ENCODE measurements around the gene ANKMY1.
"Not testable (repeated sequence)": the region's sequence is repeated elsewhere in the genome, so short reads cannot be mapped to it uniquely, and the experiment has no call there.

ANKMY1 gene

DNA sequence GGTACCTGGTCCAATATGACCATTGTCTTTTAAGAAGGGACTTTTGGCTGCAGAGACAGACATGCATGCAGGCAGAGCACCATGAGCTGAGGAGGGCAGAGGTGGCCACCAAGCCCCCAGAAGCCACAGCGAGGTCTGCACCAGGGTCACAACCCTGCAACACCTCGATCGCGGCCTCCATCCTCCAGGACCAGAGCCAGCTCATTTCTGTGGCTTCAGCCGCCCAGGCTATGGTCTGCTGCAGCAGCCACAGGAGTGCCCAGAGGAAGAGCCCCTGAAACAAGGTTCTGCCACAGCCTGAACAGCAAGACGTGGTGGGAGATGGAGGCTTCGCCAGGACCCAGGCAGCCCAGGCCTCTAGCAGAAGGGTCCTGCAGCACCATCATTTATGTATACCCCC lies 53.9 kb downstream of the ANKMY1 start:
- DNase-seq (ENCODE audit: low spot score), result no peak

DNA sequence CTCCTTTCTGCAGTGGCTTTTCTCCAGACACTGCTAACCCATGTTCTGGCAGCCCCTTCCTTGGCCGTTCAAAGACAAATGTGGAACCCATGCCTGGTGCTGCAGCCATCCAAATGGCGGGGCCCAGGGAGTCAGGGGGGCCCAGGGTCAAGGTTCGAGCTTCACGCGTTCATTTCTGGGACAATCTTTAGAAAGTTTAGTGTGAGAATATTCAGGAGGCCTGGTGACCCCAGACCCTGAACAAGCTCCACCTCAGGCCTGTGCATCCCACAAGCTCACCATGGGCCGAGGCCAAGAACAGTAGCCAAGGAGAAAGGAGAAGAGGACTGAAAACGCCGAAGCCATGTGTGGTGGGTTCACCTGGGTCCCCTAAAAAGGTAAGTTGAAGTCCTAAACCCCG lies 54.4 kb downstream of the ANKMY1 start:
- DNase-seq (ENCODE audit: low spot score), result no peak

DNA sequence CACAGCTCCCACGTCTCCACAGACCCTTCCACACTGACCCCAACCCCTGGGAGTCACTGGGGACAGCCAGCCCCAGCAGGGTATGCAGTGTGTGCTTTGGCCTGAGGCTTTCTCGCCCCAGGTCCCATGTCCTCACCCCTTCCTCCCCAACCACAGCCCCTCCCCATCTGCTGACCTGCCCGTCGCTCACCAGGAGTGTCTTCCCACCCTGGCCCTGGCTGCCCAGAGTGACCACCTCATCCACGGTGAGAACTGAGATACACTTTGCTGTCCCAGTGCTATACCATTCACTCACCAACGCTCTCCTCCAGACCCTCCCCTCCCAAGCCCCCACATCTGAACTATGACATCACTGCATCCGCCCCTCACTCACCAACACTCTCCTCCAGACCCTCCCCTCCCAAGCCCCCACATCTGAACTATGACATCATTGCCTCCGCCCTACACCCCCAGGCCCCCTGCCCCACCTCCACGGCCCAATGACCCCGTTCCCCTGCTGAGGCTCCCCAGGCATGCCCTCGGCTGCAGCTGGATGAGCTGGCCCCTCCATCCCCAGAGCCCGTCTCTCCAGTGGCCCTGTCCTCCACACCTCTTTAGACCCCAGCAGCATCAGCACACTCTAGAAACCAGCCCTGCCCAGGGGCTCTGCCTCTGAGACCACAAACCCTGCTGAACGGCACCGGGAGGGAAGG lies 55.2 kb downstream of the ANKMY1 start:
- no peak for DNase-seq (ENCODE audit: low spot score)

DNA sequence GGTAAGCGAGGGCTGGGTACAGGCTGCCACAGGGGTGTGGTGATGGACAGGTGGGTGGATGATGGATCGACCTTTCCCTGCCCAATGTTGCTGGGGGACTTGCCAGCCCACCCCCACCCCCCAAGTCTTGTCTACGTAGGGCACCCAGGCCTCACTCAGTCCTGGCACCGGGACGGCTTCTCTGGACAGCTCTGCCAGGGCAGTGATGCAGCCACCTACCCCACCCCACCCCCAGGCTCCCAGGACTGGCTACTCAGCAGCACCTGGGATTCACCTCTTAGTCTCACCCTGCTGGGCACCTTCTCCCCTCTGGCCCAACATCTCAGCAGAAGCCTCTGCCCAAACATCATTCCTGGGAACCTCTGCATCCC lies 55.7 kb downstream of the ANKMY1 start:
- no peak for DNase-seq (ENCODE audit: low spot score)

DNA sequence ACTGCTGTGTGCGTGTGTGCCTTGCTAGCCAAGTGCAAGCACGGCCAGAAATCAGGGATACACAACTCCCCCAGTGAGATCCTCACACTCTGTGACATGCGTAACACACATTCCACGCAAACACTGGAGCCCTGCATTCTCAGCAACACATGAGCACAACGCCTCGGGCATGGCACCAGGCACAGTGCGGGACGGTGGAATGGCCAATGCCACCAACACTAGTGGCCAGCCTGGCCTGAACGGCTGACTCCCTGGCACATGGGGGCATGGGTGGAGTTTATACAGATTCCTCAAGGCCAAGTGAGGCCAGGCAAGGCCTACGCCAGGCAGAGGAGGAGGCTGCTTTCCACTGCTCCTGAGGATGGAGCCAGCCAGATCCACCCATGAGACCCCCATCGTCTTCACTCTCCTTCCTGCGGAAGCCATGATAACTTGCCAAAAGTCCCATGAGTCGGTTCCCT lies 56.2 kb downstream of the ANKMY1 start:
- no peak for DNase-seq (ENCODE audit: low spot score)

DNA sequence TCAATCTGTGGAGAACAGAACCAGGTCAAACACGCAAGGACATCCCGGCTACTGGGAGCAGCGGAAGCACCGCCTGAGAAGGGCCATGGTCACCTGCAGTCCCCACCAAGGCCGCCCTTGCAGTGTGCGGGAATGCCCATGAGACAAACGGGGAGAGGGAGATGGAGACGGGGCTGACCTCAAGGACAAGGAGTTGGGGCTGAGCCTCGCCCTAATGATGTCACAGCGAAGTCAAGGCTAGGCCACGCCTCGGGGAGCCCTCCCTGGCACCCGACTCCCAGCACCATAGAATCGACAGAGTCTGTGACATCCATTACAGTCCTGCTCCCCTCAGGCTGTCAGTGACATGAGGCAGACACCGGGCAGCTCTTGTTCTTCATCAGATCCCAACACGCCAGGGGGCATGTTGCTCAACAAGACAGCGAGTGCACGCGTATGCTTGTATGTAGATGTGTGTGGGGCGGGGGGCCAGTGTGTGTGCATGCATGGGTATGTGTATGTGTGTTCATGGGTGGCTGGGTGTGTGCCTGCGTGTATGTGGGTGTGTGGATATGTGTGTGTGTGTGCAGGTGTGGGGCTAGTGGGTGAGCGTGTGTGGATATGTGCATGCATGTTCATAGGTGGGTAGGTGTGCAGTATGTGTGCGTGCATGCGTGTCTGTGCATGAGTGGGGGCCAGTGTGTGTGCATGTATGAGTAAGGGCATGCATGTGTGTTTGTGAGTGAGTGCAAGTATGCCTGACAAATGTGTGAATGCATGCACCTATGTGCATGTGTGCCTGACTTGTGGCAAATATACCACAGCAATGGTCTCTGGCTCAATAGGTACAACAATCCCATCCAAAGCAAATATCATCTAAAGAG lies 57.0 kb downstream of the ANKMY1 start:
- no peak for DNase-seq (ENCODE audit: low spot score)

DNA sequence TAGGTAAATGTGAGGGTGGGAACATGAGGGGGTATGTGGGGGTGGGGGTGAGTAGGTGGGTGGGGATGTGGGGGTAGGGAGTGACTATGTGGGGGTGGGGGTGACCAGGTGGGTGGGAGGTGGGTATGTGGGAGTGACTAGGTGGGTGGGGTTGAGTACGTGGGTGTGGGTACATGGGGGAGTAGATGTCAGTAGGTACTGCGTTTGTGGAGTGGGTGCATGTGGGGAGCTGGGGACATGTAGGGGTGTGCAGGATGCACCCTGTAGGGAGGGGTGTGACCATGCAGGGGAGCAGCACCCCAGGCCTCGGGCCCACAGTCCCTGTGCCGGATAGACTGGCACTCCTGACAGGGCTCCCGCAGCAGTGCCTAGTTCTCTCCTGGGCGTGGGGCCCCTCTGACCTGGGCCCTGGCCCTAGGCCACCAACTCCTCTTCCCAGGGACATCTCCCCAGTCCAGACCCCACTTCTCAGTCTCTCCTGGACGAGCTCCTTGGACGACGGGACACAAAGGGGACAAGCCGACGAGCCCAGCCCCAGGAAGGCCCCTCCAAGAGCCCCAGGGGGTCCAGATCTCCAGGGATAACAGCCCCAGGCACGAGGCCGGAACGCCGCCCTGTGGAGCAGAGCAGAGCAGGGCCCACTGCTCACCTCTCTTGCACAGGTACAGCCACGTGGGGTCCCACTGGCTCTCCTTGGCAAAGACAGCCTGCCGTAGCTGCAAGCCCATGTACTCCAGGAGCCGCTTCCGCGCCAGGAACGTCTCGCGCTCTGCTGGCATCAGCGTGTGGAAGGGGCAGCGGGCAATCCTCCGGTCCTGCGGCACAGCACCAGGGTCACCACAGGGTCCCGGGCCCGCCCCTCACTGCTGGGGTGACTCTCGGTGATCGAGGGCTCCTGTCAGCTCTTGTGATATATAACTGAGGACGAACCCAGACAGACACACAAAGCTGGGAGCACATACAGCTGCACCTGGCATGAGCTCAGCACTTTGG lies 58.2 kb downstream of the ANKMY1 start:
- DNase-seq (ENCODE audit: low spot score), result no peak

DNA sequence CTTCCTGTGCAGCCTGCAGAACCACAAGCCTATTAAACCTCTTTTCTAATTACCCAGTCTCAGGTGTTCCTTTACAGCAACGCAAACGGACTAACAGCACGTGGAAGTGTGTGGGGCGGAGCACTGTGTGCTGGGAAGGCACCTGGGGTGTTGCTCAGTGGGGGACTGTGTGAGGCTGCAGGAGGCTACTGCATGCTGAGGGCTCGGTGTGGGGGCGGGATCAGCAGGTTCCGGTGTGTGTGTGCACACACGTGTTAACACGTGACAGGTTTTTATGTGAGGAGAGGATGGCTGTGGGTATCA lies 58.9 kb downstream of the ANKMY1 start:
- DNase-seq (ENCODE audit: low spot score), result no peak

DNA sequence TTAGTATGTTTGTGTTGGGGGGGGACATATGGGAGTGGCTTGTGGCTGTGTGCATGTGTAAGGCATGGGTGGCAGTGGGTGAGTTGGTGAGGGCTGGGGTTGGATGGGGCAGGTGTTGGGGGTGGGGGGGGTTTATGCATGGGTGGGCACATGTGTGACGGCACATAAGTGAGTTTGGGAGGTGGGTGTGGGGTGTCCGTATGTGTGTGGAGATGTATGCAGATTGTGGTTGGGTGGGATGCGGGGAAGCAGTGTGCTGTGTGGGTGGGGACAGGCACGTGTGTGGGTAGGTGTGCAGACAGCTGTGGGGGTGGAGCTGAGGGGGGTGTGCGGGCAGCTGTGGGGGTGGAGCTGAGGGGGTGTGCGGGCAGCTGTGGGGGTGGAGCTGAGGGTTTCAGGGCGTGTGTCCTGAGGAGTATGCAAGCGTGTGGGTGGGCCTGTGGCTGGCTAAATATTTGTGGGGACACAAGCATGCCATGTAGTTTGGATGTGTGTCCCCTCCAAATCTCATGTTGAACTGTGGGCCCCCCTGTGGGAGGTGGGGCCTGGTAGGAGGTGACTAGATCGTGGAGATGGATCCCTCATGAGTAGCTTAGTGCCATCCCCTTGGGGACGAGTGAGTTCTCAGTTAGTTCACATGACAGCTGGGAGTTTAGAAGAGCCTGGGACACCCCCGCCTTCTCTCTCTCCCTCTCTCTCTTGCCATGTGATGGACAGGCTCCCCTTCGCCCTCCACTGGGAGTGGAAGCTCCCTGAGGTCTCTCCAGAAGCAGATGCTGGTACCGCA lies 59.4 kb downstream of the ANKMY1 start:
- DNase-seq (ENCODE audit: low spot score), result no peak

DNA sequence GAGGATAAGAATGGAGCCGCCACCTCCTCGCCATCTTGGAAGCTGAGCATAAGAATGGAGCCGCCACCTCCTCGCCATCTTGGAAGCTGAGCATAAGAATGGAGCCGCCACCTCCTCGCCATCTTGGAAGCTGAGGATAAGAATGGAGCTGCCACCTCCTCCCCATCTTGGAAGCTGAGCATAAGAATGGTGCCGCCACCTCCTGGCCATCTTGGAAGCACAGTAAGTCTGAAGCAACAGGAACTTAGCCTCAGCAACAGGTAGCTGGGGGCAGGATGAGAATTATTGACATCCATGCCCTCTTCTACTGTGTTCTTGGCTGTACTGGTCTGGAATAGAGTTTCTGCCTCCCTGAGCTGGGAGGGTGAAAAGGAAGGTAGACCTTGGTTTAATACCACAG lies 60.7 kb downstream of the ANKMY1 start:
- DNase-seq (ENCODE audit: low spot score), result not testable (repeated sequence)

DNA sequence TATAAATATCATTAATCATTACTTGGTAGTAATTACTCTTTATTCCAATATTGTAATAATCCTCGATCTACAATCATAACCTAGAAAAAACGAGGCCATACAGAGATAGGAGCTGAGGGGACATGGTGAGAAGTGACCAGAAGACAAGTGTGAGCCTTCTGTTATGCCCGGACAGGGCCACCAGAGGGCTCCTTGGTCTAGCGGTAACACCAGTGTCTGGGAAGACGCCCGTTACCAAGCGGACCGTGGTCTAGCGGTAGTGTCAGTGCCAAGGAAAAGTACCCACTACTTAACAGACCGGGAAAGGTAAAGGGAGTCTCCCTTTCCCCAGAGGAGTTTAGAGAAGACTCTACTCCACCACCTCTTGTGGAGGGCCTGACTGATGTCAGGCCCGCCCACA lies 62.8 kb downstream of the ANKMY1 start:
- not testable (repeated sequence) for DNase-seq (ENCODE audit: low spot score)

DNA sequence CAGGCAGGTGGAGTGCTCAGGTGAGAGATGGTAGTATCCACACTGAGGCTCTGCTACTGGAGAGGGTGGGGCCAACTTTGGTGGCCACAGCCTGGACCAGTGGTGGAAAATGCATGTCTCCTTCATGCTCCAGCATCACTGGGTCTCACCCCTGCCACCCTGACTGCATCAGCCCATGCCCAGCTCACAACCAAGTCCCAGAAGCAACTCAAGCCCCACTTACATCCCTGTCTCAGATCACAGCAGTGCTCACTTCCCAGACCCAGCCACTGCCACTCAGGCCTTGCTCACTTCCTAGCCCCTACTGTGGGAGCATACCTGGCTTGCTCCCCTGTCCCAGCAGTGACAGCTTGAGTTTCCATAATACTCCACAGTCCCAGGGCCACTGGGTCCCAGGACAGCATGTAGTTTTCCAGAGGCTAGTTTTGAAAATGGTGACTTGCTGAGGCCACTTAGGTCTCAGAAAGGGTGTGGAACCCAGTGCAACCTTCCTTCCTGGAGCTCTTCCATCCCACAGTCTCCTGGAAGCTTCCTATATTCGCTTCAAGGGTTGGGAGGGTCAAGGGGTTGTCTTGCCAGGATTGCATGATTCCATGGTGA lies 63.5 kb downstream of the ANKMY1 start:
- DNase-seq (ENCODE audit: low spot score), result no peak

DNA sequence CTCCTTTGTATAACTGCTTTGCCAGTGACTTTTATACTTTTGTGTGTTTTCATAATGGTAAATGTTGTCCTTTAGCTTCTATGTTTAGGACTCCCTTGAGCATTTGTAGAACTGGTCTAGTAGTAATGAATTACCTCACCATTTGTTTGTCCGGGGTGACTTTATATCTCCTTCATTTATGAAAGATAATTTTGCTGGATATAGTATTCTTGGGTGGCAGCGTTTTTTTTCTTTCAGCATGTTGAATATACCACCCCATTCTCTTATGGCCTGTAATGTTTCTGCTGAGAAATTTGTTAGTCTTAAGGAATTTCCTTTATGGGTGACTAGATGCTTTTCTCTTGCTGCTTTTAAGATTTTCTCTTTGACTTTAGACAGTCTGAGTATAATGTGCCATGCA lies 66.3 kb downstream of the ANKMY1 start:
- DNase-seq (ENCODE audit: low spot score), result no peak

DNA sequence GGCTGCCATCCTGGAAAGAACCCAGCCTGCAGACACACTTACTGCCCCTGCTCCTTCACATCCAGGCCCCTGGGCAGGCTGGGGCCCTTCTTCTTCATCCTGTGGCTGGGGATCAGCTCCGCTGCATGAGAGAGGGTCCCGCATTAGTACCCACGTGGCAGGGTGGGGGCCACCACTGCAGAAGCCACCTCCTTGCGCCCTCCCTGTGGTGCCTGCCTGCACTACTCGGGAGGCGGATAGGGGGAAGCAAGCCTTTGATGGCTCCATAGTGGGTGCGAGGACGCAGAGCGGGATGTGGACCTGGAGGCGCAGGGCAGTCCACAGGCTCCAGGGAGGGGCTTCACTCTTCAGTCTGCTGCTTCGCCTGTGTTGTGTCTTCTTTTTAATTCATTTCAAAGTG lies 75.6 kb downstream of the ANKMY1 start:
- DNase-seq (ENCODE audit: low spot score), result no peak

DNA sequence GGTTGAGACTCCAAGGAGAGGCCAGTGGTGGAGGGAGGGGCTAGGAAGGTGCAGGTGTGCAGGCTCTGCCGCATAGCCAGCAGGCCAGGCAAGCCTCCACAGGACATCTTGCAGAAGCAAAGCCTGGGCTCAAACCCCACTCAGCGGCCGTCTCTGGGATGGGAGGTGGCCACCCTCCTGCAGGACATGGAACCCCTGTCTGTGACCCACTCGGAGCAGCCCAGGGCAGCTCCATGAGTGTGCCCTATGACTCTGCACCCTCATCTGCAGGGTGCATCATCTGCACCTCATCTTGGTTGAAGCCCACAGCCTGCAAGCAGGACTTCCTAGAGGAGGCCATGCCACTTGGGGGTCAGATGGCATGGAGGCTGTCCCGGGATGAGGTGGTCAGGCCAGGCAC lies 76.1 kb downstream of the ANKMY1 start:
- no peak for DNase-seq (ENCODE audit: low spot score)

DNA sequence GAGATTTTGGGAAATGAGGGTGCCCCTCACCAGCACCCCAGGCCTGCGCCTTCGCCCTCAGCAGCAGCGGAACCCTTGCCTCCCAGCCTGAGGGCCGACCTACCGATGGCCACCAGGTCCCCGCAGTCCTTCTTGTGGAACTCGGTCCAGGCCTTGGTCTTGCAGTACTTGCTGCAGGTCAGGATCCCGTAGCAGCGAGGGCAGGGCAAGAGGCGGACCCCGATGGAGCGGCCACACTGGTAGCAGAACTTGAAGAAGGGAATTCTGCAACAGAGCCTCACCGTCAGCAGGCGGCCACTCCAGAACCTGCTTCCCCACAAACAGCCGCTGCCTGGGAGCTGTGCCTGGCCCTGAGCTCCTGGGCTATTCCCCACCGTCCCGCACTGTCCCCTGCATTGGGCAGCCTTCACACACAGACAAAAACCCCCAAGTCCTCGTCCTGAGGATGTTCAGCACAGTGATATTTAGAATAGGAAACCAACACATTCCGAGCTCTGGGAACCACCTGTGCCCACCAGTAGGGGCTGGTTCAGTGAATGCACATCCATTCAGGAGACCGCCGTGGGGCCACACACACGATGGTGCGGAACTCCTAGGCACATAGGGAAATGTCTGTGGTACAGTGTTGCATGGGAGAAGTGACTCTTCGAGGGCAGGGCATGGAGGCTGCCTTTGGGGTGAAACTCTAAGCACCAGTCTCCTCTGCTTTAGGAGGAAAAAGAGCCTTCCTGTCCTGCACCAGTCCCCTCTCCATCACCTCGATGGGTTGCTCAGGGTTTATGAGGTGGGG lies 76.8 kb downstream of the ANKMY1 start:
- no peak for DNase-seq (ENCODE audit: low spot score)

DNA sequence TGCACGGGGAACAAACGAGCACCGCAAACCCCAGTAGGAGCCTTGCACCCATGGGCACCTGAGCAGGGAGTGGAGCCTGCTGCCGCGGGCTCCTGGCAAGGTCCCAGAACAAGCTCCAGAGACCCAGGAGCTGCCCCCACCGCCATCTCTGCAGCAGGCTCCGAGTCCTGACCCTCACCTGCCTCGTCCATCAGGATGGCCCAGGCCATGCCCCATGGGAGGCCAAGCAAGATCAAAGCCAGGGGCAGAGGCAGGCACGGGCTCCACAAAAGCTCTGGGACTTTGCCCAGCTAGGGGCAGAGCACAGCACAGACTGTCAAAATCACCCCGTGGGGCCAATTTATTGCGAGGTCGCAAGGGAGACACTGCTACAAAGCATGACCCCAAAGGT lies 78.7 kb downstream of the ANKMY1 start:
- DNase-seq (ENCODE audit: low spot score), result no peak

DNA sequence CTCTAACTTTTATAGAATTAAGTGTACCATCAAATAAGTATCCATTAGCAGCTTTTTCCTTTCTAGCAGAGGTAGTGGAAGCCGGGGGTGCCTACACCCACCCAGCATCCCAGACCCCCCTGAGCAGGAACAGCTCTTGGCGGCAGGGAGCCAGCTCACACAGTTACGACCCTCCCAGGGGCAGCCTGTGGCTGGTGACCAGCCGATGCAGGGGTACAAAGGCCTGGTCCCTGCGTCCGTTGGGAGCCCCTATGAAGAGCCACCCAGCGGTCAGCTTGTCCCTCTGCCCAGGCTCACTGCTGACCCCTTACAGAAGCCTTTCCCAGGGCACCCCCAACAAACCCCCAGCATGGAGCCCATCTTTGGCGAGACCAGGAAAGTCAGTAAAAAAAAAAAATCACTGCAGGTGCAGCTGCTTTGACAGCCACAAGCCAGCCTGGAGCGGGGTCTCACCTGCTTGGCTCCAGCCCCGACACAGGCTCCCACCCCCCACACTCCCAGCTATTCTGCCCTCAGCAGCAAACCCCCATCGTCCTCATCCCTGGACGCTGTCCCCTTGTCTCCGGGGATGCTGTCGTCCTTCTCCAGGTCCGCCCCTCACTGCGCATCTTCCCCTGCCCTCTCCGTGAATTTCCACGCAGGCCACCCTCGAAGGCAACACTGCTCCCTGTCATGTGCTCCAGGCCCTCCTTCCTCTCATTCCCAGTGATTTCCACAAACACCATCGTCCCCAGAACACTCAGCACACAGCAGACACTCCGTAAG lies 79.3 kb downstream of the ANKMY1 start:
- no peak for DNase-seq (ENCODE audit: low spot score)

DNA sequence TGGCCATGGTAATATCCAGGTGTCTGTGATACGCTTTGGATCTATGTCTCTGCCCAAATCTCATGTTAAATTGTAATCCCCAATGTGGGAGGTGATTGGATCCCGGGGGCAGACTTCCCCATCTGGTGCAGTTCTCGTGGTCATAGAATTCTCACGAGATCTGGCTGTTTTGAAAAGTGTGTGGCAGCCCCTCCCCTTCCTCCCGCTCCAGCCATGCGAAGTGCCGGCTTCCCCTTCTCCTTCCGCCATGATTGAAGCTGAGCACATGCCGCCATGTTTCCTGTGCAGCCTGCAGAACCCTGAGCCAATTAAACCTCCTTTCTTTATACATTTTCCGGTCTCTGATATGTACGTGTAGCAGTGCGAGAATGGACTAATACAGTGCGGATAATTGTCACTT lies 79.9 kb downstream of the ANKMY1 start:
- no peak for DNase-seq (ENCODE audit: low spot score)

DNA sequence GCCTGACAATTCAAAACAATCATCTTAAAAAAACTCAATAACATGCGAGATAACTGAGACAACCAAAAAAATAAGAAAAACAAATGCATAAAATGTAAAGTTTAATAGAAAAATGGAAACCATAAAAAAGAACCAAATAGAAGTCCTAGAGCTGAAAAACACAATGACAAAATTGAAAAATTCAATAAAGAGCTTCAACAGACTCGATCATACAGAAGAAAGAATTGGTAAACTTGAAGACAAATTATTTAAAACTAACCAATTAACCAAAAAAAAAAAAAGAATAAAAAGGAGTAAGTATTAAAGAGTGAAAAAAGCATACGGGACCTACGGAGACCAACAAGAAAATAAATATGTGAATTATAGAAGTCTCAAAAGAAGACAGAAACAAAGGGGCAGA lies 84.6 kb downstream of the ANKMY1 start:
- no peak for DNase-seq (ENCODE audit: low spot score)

Measured in CD4-positive, alpha-beta T cell treated with Interleukin-6 at 100 ng/mL for 8 hours (primary cell).